NCI-H146 (cell line): Measurements from ENCODE around the gene CAD.
"Not testable (repeated sequence)": the region's sequence is repeated elsewhere in the genome, so short reads cannot be mapped to it uniquely, and the experiment has no call there.

Source experiments
- DNase-seq: peaks from one replicate; lab custom pipeline; 2025; lab: John Stamatoyannopoulos, UW

Gene CAD

GRCh38 chr2:27217173-27218121 is at the start of gene CAD:
Gene CAD (plus strand): TSS chr2:27217369. CDS start chr2:27217552, 183 bp downstream.
- peak; percentile 90 for DNase-seq

- no peak for DNase-seq
Observed at GRCh38 chr2:27170581-27171337, 46.4 kb upstream of the CAD start.

GRCh38 chr2:27171351-27171848 is 45.8 kb upstream of the CAD start:
- DNase-seq = peak; percentile 26

- no peak for DNase-seq
Observed at GRCh38 chr2:27174638-27175037, 42.5 kb upstream of the CAD start.

GRCh38 chr2:27175330-27175729 is 41.8 kb upstream of the CAD start:
- DNase-seq = no peak

GRCh38 chr2:27175781-27176180 is 41.4 kb upstream of the CAD start:
- DNase-seq = not testable (repeated sequence)

- no peak for DNase-seq
Observed at GRCh38 chr2:27177441-27178351, 39.5 kb upstream of the CAD start.

- no peak for DNase-seq
Observed at GRCh38 chr2:27178469-27178868, 38.7 kb upstream of the CAD start.

GRCh38 chr2:27179344-27180000 is 37.7 kb upstream of the CAD start:
- no peak for DNase-seq

GRCh38 chr2:27182346-27182745 is 34.8 kb upstream of the CAD start:
- no peak for DNase-seq

GRCh38 chr2:27184115-27184514 is 33.1 kb upstream of the CAD start:
- no peak for DNase-seq

- DNase-seq = no peak
Observed at GRCh38 chr2:27185331-27186026, 31.7 kb upstream of the CAD start.

- no peak for DNase-seq
Observed at GRCh38 chr2:27186613-27187345, 30.4 kb upstream of the CAD start.

GRCh38 chr2:27189989-27190388 is 27.2 kb upstream of the CAD start:
- no peak for DNase-seq

GRCh38 chr2:27191070-27191829 is 25.9 kb upstream of the CAD start:
- peak; percentile 61 for DNase-seq

- no peak for DNase-seq
Observed at GRCh38 chr2:27194538-27195354, 22.4 kb upstream of the CAD start.

GRCh38 chr2:27195799-27196198 is 21.4 kb upstream of the CAD start:
- not testable (repeated sequence) for DNase-seq

- not testable (repeated sequence) for DNase-seq
Observed at GRCh38 chr2:27198068-27198467, 19.1 kb upstream of the CAD start.
